HEK293 (cell line): ENCODE results near the gene ZNF181.

ENCODE experiments used
- CTCF ChIA-PET: fragments of 350-600 bp; formaldehyde crosslinking; extraction: SDS; loops from one replicate; lab custom pipeline; 2021; ENCODE audit warnings: antibody characterized with exemption; lab: Yijun Ruan, JAX
- POLR2A ChIA-PET: fragments of 300-600 bp; formaldehyde crosslinking; extraction: SDS; loops from one replicate; lab custom pipeline; 2020; ENCODE audit warnings: antibody characterized with exemption, inconsistent platforms; lab: Yijun Ruan, JAX
- H3K27ac ChIP-seq: fragments of 200-500 bp; sonication (Bioruptor generic); 2 replicates; pipeline ENCODE4 v1.5.1; 2014; ENCODE audit warnings: low read depth, low read length, control low read depth, inconsistent platforms; ENCODE audit errors: extremely low read depth
- H3K36me3 ChIP-seq, 2 experiments: fragments of 200-500 bp in 1 of 2; sonication (Bioruptor generic) in 1 of 2; 1 replicate in 1 of 2; 2 replicates in 1 of 2; pipeline ENCODE4 v1.5.1; 2014 to 2017; ENCODE audit warnings: inconsistent platforms in 2 of 2, low read length in 2 of 2; ENCODE audit not compliant: control insufficient read depth in 2 of 2, insufficient read depth in 1 of 2
- H3K4me1 ChIP-seq: fragments of 200-500 bp; sonication (Bioruptor generic); 2 replicates; pipeline ENCODE4 v1.5.1; 2014; ENCODE audit warnings: mild to moderate bottlenecking, low read length, inconsistent platforms; ENCODE audit not compliant: control insufficient read depth, insufficient read depth
- H3K4me3 ChIP-seq: 2 replicates; pipeline ENCODE4 v1.5.1; 2011; ENCODE audit warnings: low read depth, mild to moderate bottlenecking, control low read depth, low read length, moderate library complexity
- H3K9me3 ChIP-seq: fragments of 200-500 bp; sonication (Bioruptor generic); 2 replicates; pipeline ENCODE4 v1.5.1; 2014; ENCODE audit warnings: low read depth, low read length, inconsistent platforms; ENCODE audit not compliant: control insufficient read depth, insufficient read depth
- GLIS2 ChIP-seq: fragments of 450-650 bp; formaldehyde crosslinking; IDR thresholded peaks from 2 replicates; pipeline ENCODE4 v1.5.1; 2016; ENCODE audit warnings: missing biosample characterization, missing genetic modification characterization
- IKZF3 ChIP-seq: fragments of 450-650 bp; IDR thresholded peaks from 2 replicates; pipeline ENCODE4 v1.5.0; 2018; ENCODE audit warnings: missing biosample characterization, mild to moderate bottlenecking, missing genetic modification characterization, moderate library complexity
- ZBTB8A ChIP-seq: fragments of 450-650 bp; formaldehyde crosslinking; IDR thresholded peaks from 2 replicates; pipeline ENCODE4 v1.5.1; 2016; ENCODE audit warnings: missing biosample characterization, missing genetic modification characterization
- ZFP37 ChIP-seq: fragments of 450-650 bp; formaldehyde crosslinking; IDR thresholded peaks from 2 replicates; pipeline ENCODE4 v1.5.1; 2016; ENCODE audit warnings: missing biosample characterization, missing genetic modification characterization
- ZFP41 ChIP-seq: fragments of 450-650 bp; formaldehyde crosslinking; IDR thresholded peaks from 2 replicates; pipeline ENCODE4 v1.5.1; 2016; ENCODE audit warnings: missing biosample characterization, missing genetic modification characterization, borderline replicate concordance
- ZNF391 ChIP-seq: fragments of 450-650 bp; formaldehyde crosslinking; IDR thresholded peaks from 2 replicates; pipeline ENCODE4 v1.5.1; 2016; ENCODE audit warnings: low read depth, missing biosample characterization, missing genetic modification characterization, borderline replicate concordance
- ZNF473 ChIP-seq: fragments of 450-650 bp; formaldehyde crosslinking; IDR thresholded peaks from 2 replicates; pipeline ENCODE4 v1.5.1; 2017; ENCODE audit warnings: missing biosample characterization, missing genetic modification characterization
- ZNF555 ChIP-seq: fragments of 450-650 bp; formaldehyde crosslinking; conservative IDR thresholded peaks from 2 replicates; pipeline ENCODE4 v1.5.1; 2017; ENCODE audit warnings: missing biosample characterization, mild to moderate bottlenecking, missing genetic modification characterization, inconsistent platforms
- ZNF624 ChIP-seq: fragments of 450-650 bp; formaldehyde crosslinking; IDR thresholded peaks from 2 replicates; pipeline ENCODE4 v1.5.1; 2017; ENCODE audit warnings: missing biosample characterization, missing genetic modification characterization
- ZNF830 ChIP-seq: fragments of 450-650 bp; IDR thresholded peaks from 2 replicates; pipeline ENCODE4 v1.5.0; 2018; ENCODE audit warnings: missing biosample characterization, missing genetic modification characterization, low read depth, mild to moderate bottlenecking, moderate library complexity
- ZNF843 ChIP-seq: fragments of 450-650 bp; formaldehyde crosslinking; IDR thresholded peaks from 2 replicates; pipeline ENCODE4 v1.5.1; 2016; ENCODE audit warnings: missing biosample characterization, missing genetic modification characterization
- ZSCAN30 ChIP-seq: fragments of 450-650 bp; IDR thresholded peaks from 2 replicates; pipeline ENCODE4 v1.5.1; 2018; ENCODE audit warnings: missing biosample characterization, mild to moderate bottlenecking, missing genetic modification characterization, moderate library complexity

ZNF181 gene

GRCh38 chr19:34794066-34794960 is 60.3 kb downstream of the ZNF181 start:
- Histone ChIP-seq H3K4me1 (no peaks in the 10 kb centered on the region), H3K36me3 (no peaks in the 10 kb centered on the region; a peak in 1 of 3 replicates), H3K9me3 (peaks cover 10% of the 10 kb centered on the region), H3K27ac (no peak overlapping the region), H3K4me3 (no peak overlapping the region)
- POLR2A ChIA-PET = interaction anchor here (0.6 kb wide), 1 partner anchor 301 kb away, joined by 3 read pairs; no protein-coding TSS in a partner anchor
- CTCF ChIA-PET = interaction anchor here (0.5 to 0.8 kb wide), 5 partner anchors 36 to 715 kb away, joined by 3 read pairs; no protein-coding TSS in a partner anchor
- TF ChIP-seq IKZF3 (tag by site-specific recombination) (no peak), ZNF555 (tag by site-specific recombination) (no peak), ZFP41 (tag by site-specific recombination) (no peak), ZNF843 (tag by site-specific recombination) (no peak), ZNF391 (tag by site-specific recombination) (no peak), ZNF624 (tag by site-specific recombination) (no peak), ZSCAN30 (tag by site-specific recombination) (no peak), ZFP37 (tag by site-specific recombination) (no peak), ZBTB8A (tag by site-specific recombination) (no peak), ZNF830 (tag by site-specific recombination) (no peak), GLIS2 (tag by site-specific recombination) (no peak), ZNF473 (tag by site-specific recombination) (no peak)
